AG04450 (cell line): ENCODE results near the gene ACTR2. TPM values are rescaled to one million over a fixed set of nuclear protein-coding genes. Genes with fewer than 3 reads are reported as not detected.

ENCODE experiments used
- CTCF ChIA-PET: fragments of 300-600, 350-600 bp; formaldehyde crosslinking; extraction: SDS; loops from one replicate; lab custom pipeline; 2022; ENCODE audit warnings: antibody characterized with exemption, inconsistent platforms; lab: Charles Lee
- POLR2A ChIA-PET: fragments of 350-600 bp; formaldehyde crosslinking; extraction: SDS; loops from one replicate; lab custom pipeline; 2021; ENCODE audit warnings: antibody characterized with exemption, inconsistent platforms; lab: Yijun Ruan, JAX
- DNase-seq: peaks from one replicate; pipeline ENCODE4 v3.0.0-alpha.2; 2011; ENCODE audit warnings: low read depth, low spot score
- H3K27ac ChIP-seq: one replicate; pipeline ENCODE4 v1.5.1; 2012; ENCODE audit warnings: low read depth, low read length, control low read depth
- H3K27me3 ChIP-seq: one replicate; pipeline ENCODE4 v1.6.0; 2012; ENCODE audit warnings: low read length; ENCODE audit not compliant: control insufficient read depth, insufficient read depth
- H3K4me3 ChIP-seq: 2 replicates; pipeline ENCODE4 v1.5.1; 2011; ENCODE audit warnings: mild to moderate bottlenecking, low read depth, low read length, control low read depth
- H3K9me3 ChIP-seq: 2 replicates; pipeline ENCODE4 v1.5.1; 2012; ENCODE audit warnings: low read length; ENCODE audit not compliant: control insufficient read depth, insufficient read depth
- polyA plus RNA-seq: library from polyadenylated mRNA; depleted of rRNA; stranded (reverse); fragments of >200 nt; gene quantifications from 2 replicates; pipeline ENCODE4 v1.2.3, GENCODE V29; 2011
- TF ChIP-seq, protein P1 (sequence below): IDR thresholded peaks from 2 replicates; pipeline ENCODE4 v1.5.1; 2011; ENCODE audit warnings: low read depth, low read length, control low read depth, inconsistent platforms

ACTR2 gene
- polyA plus RNA-seq, 1 experiment, result 240 TPM

DNA sequence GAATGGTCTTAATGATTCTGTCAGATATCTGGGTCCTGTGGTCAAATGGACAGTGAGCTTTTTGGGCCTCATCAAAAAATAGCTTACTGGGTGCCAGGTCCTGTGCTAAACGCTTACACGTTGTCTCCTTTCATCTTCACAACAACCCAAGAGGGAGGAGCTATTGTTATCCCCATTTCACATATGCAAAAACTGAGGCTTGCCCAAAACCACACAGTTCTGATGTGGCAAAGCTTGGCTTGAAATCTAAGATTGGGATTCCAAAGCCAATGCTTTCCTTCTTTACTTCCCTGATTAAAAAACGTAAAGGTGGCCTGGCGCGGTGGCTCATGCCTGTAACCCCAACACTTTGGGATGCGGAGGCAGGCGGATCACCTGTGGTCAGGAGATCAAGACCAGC lies 69.3 kb downstream of the ACTR2 start:
- ChIA-PET CTCF (interaction anchor here (1.5 kb wide), 1 partner anchor 32 kb away, joined by 5 read pairs; no protein-coding TSS in a partner anchor), POLR2A (no interaction called here)
- Histone ChIP-seq H3K27ac (no peak overlapping the region), H3K9me3 (no peaks in the 10 kb centered on the region; the same call in 1 of the 2 replicates), H3K4me3 (no peak overlapping the region), H3K27me3 (no peaks in the 10 kb centered on the region)
- TF ChIP-seq, protein P1, sequence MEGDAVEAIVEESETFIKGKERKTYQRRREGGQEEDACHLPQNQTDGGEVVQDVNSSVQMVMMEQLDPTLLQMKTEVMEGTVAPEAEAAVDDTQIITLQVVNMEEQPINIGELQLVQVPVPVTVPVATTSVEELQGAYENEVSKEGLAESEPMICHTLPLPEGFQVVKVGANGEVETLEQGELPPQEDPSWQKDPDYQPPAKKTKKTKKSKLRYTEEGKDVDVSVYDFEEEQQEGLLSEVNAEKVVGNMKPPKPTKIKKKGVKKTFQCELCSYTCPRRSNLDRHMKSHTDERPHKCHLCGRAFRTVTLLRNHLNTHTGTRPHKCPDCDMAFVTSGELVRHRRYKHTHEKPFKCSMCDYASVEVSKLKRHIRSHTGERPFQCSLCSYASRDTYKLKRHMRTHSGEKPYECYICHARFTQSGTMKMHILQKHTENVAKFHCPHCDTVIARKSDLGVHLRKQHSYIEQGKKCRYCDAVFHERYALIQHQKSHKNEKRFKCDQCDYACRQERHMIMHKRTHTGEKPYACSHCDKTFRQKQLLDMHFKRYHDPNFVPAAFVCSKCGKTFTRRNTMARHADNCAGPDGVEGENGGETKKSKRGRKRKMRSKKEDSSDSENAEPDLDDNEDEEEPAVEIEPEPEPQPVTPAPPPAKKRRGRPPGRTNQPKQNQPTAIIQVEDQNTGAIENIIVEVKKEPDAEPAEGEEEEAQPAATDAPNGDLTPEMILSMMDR, result no peak
- DNase-seq, result no peak

DNA sequence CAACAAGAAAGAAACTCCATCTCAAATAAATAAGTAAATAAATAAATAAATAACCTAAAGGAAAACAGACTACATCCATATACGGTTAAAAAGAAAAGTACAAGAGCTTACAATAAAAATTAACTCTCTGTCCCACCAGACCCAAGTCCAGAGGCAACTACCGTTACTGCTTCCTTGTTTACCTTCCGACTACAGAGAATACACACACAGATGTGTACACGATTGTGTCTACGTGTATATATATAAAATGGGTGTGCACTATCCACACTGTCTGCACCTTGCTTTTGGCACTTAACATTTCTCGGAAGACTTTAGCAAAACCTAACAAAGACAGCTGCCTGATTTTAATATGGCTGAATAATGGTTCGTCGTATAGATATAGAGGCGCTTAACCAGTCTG lies 69.9 kb downstream of the ACTR2 start:
- DNase-seq, result no peak
- Histone ChIP-seq H3K9me3 (no peaks in the 10 kb centered on the region; the same call in 1 of the 2 replicates), H3K4me3 (no peak overlapping the region), H3K27ac (no peak overlapping the region), H3K27me3 (no peaks in the 10 kb centered on the region)
- ChIA-PET POLR2A (no interaction called here), CTCF (interaction anchor here (1.5 kb wide), 1 partner anchor 32 kb away, joined by 5 read pairs; no protein-coding TSS in a partner anchor)
- TF ChIP-seq, protein P1, result no peak

DNA sequence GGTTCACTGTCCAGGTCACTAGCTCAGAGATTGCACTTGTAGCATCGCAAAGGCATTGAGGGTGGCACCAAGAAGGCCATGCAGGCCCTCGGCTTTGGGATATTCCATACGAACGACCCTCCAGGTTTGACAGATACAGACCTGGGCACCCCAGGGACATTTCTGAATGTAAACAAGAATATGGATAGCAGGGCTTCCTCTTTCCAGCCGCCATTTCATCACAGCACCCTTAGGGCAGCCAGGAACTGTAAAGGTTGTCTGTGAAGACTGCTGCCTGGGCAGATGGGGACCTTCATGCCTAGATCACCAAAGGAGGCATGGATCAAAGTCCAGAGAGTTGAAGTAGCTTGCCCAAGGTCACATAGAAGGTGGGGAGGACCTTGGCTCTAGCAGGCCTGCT lies 70.5 kb downstream of the ACTR2 start:
- Histone ChIP-seq H3K27me3 (no peaks in the 10 kb centered on the region), H3K4me3 (no peak overlapping the region), H3K9me3 (no peaks in the 10 kb centered on the region), H3K27ac (no peak overlapping the region)
- TF ChIP-seq, protein P1, result no peak
- DNase-seq, result no peak
- ChIA-PET POLR2A (interaction anchor here (0.7 kb wide), 3 partner anchors 12 to 128 kb away, joined by 4 to 5 read pairs (median 4); no protein-coding TSS in a partner anchor), CTCF (interaction anchor here (1.5 kb wide), 1 partner anchor 33 kb away, joined by 5 read pairs; no protein-coding TSS in a partner anchor)

DNA sequence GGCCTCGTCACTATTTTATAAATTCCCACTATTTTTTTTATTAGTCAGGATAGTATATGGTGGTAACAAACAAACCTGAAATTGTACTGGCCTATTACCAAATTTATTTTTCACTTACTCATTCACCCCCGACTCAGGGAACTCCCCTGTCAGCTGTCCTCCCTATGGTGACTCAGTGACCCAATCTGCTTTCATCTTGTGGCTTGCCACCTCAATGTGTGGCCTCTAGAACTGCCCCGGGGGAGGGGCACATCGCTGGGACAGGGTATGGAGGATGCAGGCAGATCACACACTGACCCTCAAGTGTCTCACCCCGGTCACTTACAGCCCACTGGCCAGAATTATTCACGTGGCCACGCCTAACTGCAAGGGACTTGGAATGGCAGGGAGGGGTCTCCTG lies 71.6 kb downstream of the ACTR2 start:
- Histone ChIP-seq H3K27ac (peak overlapping the region; percentile 66), H3K27me3 (no peaks in the 10 kb centered on the region), H3K4me3 (no peak overlapping the region), H3K9me3 (no peaks in the 10 kb centered on the region)
- ChIA-PET POLR2A (interaction anchor here (0.5 to 0.7 kb wide), 2 partner anchors 109 to 125 kb away, joined by 3 to 4 read pairs; no protein-coding TSS in a partner anchor), CTCF (interaction anchor here (2.5 kb wide), 1 partner anchor 21 kb away, joined by 8 read pairs; no protein-coding TSS in a partner anchor)
- DNase-seq, result no peak
- TF ChIP-seq, protein P1, result no peak

DNA sequence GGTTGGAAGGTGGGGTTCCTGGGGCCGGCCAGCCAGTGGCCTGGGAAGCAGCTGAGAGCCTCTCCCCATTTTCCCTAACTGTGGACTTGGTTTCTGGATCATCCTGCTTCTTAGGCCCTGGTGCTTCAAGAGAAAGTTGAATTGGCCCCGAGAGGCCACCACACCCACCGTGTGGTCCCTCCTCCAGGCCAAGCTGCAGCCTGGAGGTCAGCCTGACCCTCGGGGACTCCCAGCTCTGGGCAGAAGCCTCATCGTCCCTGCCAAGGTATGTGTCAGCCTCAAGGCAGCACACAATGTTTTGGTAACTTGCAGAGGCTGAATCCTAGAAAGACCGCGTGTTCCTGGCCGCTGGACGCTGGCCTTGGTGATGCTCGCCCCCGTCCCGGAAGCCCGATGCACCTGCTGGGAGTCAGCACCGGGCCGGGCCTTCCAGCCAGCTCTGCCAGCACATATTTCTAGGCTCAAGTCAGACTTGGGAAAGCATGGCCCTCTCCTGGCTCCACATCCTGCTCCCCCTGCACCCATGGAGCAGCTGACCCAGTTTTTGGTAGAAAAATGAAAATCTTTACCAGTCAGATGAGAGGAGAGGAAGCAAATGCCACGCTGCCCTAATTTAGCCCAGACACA lies 72.6 kb downstream of the ACTR2 start:
- H3K9me3 ChIP-seq, result no peaks in the 10 kb centered on the region
- peak overlapping the region; percentile 87 for H3K27ac ChIP-seq
- no peak for DNase-seq
- CTCF ChIA-PET, result interaction anchor here (1.1 to 2.5 kb wide), 2 partner anchors 20 to 35 kb away, joined by 5 to 8 read pairs; no protein-coding TSS in a partner anchor
- H3K27me3 ChIP-seq, result no peaks in the 10 kb centered on the region
- no peak overlapping the region for H3K4me3 ChIP-seq
- TF ChIP-seq, protein P1, result no peak
- POLR2A ChIA-PET, result interaction anchor here (1.1 kb wide), 1 partner anchor 20 kb away, joined by 8 read pairs; no protein-coding TSS in a partner anchor
